Panc1 (cell line): ENCODE measurements around the gene PRCD. TPM values are rescaled to one million over a fixed set of nuclear protein-coding genes. Genes with fewer than 3 reads are reported as not detected.

ENCODE experiments used
- ATAC-seq: fragments of 200-7000 bp; cut with Tn5 transposase; 2 replicates; pipeline ENCODE4 v1.9.1; 2020; ENCODE audit warnings: mild to moderate bottlenecking, moderate library complexity
- BruUV-seq: library from RNA; stranded (reverse); fragments of 400-500 nt; replicated peaks from 2 replicates; lab custom pipeline; 2021; lab: Mats Ljungman, UMichigan
- CTCF ChIA-PET: fragments of 300-600 bp; sonication (Branson Sonifier 250); formaldehyde crosslinking; loops from one replicate; lab custom pipeline; 2022; ENCODE audit warnings: antibody characterized with exemption; lab: Charles Lee
- POLR2A ChIA-PET: fragments of 300-600 bp; sonication (Branson Sonifier 250); formaldehyde crosslinking; loops from one replicate; lab custom pipeline; 2022; ENCODE audit warnings: antibody characterized with exemption; lab: Charles Lee
- DNase-seq: peaks from one replicate; pipeline ENCODE4 v3.0.0-alpha.2; 2010; ENCODE audit warnings: low read depth, low spot score
- H3K27ac ChIP-seq: 2 replicates; pipeline ENCODE4 v1.5.1; 2011; ENCODE audit warnings: mild to moderate bottlenecking, low read length, inconsistent platforms
- H3K27me3 ChIP-seq: fragments of 200-500 bp; sonication (Bioruptor generic); 2 replicates; pipeline ENCODE4 v1.6.0; 2014; ENCODE audit warnings: low read length, inconsistent platforms; ENCODE audit not compliant: control insufficient read depth, insufficient read depth
- H3K36me3 ChIP-seq: fragments of 200-500 bp; sonication (Bioruptor generic); 2 replicates; pipeline ENCODE4 v1.5.1; 2014; ENCODE audit warnings: inconsistent platforms, mild to moderate bottlenecking, low read length, moderate library complexity; ENCODE audit not compliant: control insufficient read depth, insufficient read depth
- H3K4me1 ChIP-seq: 2 replicates; pipeline ENCODE4 v1.5.1; 2011; ENCODE audit warnings: inconsistent platforms, mild to moderate bottlenecking, low read length, moderate library complexity; ENCODE audit not compliant: control insufficient read depth, insufficient read depth
- H3K4me3 ChIP-seq, 2 experiments: 2 replicates each; pipeline ENCODE4 v1.5.1; 2011 to 2012; ENCODE audit warnings: low read depth in 2 of 2, low read length in 2 of 2, mild to moderate bottlenecking in 2 of 2, inconsistent platforms in 1 of 2, moderate library complexity in 1 of 2
- H3K9me3 ChIP-seq: fragments of 200-500 bp; sonication (Bioruptor generic); 2 replicates; pipeline ENCODE4 v1.5.1; 2014; ENCODE audit warnings: low read depth, mild to moderate bottlenecking, inconsistent platforms, low read length, moderate library complexity; ENCODE audit not compliant: control insufficient read depth, insufficient read depth
- POLR2AphosphoS5 ChIP-seq: IDR thresholded peaks from 2 replicates; pipeline ENCODE4 v1.6.1; 2012; ENCODE audit warnings: mild to moderate bottlenecking, low read depth, low read length, moderate library complexity
- REST ChIP-seq, 2 experiments: IDR thresholded peaks; 2 replicates each; pipeline ENCODE4 v1.6.1; 2011 to 2012; ENCODE audit warnings: low read depth in 2 of 2, control low read depth in 1 of 2, low read length in 1 of 2, mild to moderate bottlenecking in 1 of 2, moderate library complexity in 1 of 2; ENCODE audit not compliant: insufficient read depth in 1 of 2
- SIN3A ChIP-seq: IDR thresholded peaks from 2 replicates; pipeline ENCODE4 v1.6.1; 2012; ENCODE audit warnings: low read depth, mild to moderate bottlenecking, low read length, moderate library complexity, borderline replicate concordance; ENCODE audit not compliant: insufficient read depth
- TCF7L2 ChIP-seq: IDR thresholded peaks from 2 replicates; pipeline ENCODE4 v1.6.1; 2011; ENCODE audit warnings: mild to moderate bottlenecking, low read depth, low read length, inconsistent platforms
- in situ Hi-C: cut with HindIII; loops from 2 replicates; pipeline ENCODE4 v1.10.0; 2016; ENCODE audit warnings: low sequenced_read_pairs, low pct_unique_long_range_greater_than_20kb
- intact Hi-C: fragments of 100-400 bp; cut with micrococcal nuclease; formaldehyde crosslinking; loops from one replicate; pipeline ENCODE4 v1.10.0; 2022; ENCODE audit not compliant: unreplicated experiment
- total RNA-seq: library from RNA; stranded (reverse); gene quantifications from one replicate; pipeline ENCODE4 v1.2.1, GENCODE V29; 2021; ENCODE audit not compliant: unreplicated experiment
- TF ChIP-seq, protein P1 (sequence below): fragments of 450-650 bp; IDR thresholded peaks from 2 replicates; pipeline ENCODE4 v1.5.1; 2017; ENCODE audit warnings: mild to moderate bottlenecking

Gene PRCD
- total RNA-seq, 1 experiment from 2014 or later, result 0.54 TPM

DNA sequence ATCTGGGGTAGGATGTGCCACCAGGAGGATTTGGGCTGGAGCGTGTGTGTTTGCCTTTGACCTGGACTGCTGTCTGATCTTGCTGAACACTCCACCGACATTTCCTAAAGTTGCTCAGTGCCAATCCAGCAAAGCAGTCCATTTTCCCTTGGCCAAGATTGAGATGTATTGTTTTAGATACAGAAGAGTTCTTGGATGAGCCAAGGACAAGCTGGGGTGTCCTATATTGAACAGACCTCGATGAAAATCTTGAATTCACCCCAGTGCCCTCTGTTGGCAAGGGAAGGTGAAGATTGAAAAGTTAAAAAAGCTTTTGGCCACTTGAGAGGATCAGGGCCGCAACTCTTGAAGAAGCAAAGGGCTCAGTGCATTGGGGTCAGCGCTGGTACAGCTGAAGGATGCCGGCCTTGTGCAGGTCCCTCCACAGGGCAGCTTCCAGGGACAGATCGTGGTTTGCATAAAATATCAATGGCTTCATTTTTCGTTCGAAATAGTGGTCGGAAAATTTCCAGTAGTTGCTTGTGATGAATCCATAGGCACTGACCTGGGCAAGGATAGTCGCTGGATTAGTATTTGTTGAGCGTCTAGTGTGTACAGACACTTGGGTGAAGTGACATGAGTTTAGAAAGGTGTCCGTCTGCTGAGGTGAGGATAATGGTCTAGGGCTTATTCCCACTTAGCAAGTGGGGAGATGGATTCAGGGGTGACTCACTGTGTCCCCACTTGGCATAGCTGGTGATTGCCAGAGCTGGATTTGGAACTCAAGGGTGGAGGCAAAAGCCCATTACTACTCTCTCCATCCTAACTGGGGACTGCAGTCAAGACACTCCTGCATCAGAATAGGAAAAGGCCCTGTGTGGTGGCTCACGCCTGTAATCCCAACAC lies 26.1 kb downstream of the PRCD start:
- no peak overlapping the region for H3K4me3 ChIP-seq
- intact Hi-C loops, result loop anchor here (10.0 kb wide), 1 partner anchor 59 kb away; no protein-coding TSS in a partner anchor
- CTCF ChIA-PET, result interaction anchor here (0.6 to 1.1 kb wide), 2 partner anchors 9 to 20 kb away, joined by 3 to 6 read pairs; partner anchors contain the start of gene ST6GALNAC2
- TF ChIP-seq, protein P1, sequence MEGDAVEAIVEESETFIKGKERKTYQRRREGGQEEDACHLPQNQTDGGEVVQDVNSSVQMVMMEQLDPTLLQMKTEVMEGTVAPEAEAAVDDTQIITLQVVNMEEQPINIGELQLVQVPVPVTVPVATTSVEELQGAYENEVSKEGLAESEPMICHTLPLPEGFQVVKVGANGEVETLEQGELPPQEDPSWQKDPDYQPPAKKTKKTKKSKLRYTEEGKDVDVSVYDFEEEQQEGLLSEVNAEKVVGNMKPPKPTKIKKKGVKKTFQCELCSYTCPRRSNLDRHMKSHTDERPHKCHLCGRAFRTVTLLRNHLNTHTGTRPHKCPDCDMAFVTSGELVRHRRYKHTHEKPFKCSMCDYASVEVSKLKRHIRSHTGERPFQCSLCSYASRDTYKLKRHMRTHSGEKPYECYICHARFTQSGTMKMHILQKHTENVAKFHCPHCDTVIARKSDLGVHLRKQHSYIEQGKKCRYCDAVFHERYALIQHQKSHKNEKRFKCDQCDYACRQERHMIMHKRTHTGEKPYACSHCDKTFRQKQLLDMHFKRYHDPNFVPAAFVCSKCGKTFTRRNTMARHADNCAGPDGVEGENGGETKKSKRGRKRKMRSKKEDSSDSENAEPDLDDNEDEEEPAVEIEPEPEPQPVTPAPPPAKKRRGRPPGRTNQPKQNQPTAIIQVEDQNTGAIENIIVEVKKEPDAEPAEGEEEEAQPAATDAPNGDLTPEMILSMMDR, result no peak
- TF ChIP-seq SIN3A (no peak), TCF7L2 (no peak)
- no peak for ATAC-seq
- peaks cover 6% of the 10 kb centered on the region; the same call in 1 of the 2 replicates for H3K36me3 ChIP-seq
- in situ Hi-C loops, result no loop called here
- TSS peak; percentile 82 for BruUV-seq
- POLR2A ChIA-PET, result interaction anchor here (0.6 to 1.1 kb wide), 4 partner anchors 8 to 1789 kb away, joined by 7 to 11 read pairs (median 8); partner anchors contain the start of genes AANAT and ST6GALNAC2
- DNase-seq, result no peak
- H3K27me3 ChIP-seq, result no peaks in the 10 kb centered on the region
- H3K27ac ChIP-seq, result peak overlapping the region; percentile 85
- no peaks in the 10 kb centered on the region for H3K9me3 ChIP-seq
- peaks cover 76% of the 10 kb centered on the region for H3K4me1 ChIP-seq

GRCh38 chr17:76566613-76566943 lies 26.7 kb downstream of the PRCD start:
- POLR2A ChIA-PET, result interaction anchor here (0.6 to 1.1 kb wide), 6 partner anchors 8 to 1790 kb away, joined by 3 to 11 read pairs (median 7); partner anchors contain the start of genes AANAT and ST6GALNAC2
- in situ Hi-C loops, result no loop called here
- ATAC-seq, result no peak; the same call in 1 of the 2 replicates

More at GRCh38 chr17:76566613-76566943, 26.7 kb downstream of the PRCD start:
- BruUV-seq, result no TSS peak
- no peak for DNase-seq
- intact Hi-C loops, result loop anchor here (10.0 kb wide), 1 partner anchor 58 kb away; no protein-coding TSS in a partner anchor
- no peaks in the 10 kb centered on the region for H3K9me3 ChIP-seq
- no peaks in the 10 kb centered on the region for H3K27me3 ChIP-seq
- peaks cover under 1% of the 10 kb centered on the region; the same call in 1 of the 2 replicates for H3K36me3 ChIP-seq
- peaks cover 70% of the 10 kb centered on the region for H3K4me1 ChIP-seq
- H3K27ac ChIP-seq, result peak overlapping the region; percentile 85
- TF ChIP-seq, protein P1, result no peak
- TF ChIP-seq POLR2AphosphoS5 (no peak; the same call in 1 of the 2 replicates), TCF7L2 (no peak), SIN3A (no peak), REST (IDR thresholded peaks at IDR 0.05; ENCODE audit: insufficient read depth in 1 of 2, low read depth in 2 of 2, low read length in 1 of 2) (no peak)
- CTCF ChIA-PET, result interaction anchor here (0.6 to 1.1 kb wide), 2 partner anchors 9 to 19 kb away, joined by 3 to 6 read pairs; partner anchors contain the start of gene ST6GALNAC2
- no peak overlapping the region for H3K4me3 ChIP-seq
